CD4-positive, alpha-beta T cell treated with Interleukin-12 subunit alpha and Interleukin-12 subunit beta, for 1 hour (primary cell): ENCODE measurements around the gene ESCO1.

Experiments
- DNase-seq: peaks from one replicate; pipeline ENCODE4 v3.0.0-alpha.2; 2020

Gene ESCO1

GRCh38 chr18:21489119-21489750 lies 111.3 kb downstream of the ESCO1 start:
- DNase-seq: peak; percentile 32

- no peak for DNase-seq
These were observed 113.5 kb downstream of the ESCO1 start for GRCh38 chr18:21486905-21487437.

- DNase-seq: no peak
These were observed 115.5 kb downstream of the ESCO1 start for GRCh38 chr18:21484851-21485636.

GRCh38 chr18:21483051-21483450 lies 117.5 kb downstream of the ESCO1 start:
- DNase-seq: no peak

- DNase-seq: no peak
These were observed 118.8 kb downstream of the ESCO1 start for GRCh38 chr18:21481739-21482138.

- DNase-seq: no peak
These were observed 120.8 kb downstream of the ESCO1 start for GRCh38 chr18:21479721-21480120.
